Measurements from ENCODE around the gene ZNF143. TPM values are rescaled to one million over a fixed set of nuclear protein-coding genes. Genes with fewer than 3 reads are reported as not detected.

Gene ZNF143
- total and polyA plus RNA-seq, 8 donors, result 17.3 to 29.4 (median 24.7) TPM

GRCh38 chr11:9495803-9496514 lies 35.1 kb downstream of the ZNF143 start:
- intact Hi-C loops (cut with DNase I), result no loop called here
- no peak overlapping the region for H3K4me3 ChIP-seq
- DNase-seq (no peak), ATAC-seq (no peak)
- peaks cover 0 to 96% of the 10 kb centered on the region in 2 donors for H3K36me3 ChIP-seq
- no peak overlapping the region for H3K27ac ChIP-seq
- no peaks in the 10 kb centered on the region for H3K9me3 ChIP-seq
- H3K4me1 ChIP-seq, result no peaks in the 10 kb centered on the region
- no peak for TF ChIP-seq CTCF (IDR thresholded peaks at IDR 0.05)
- H3K27me3 ChIP-seq, result no peaks in the 10 kb centered on the region

DNA sequence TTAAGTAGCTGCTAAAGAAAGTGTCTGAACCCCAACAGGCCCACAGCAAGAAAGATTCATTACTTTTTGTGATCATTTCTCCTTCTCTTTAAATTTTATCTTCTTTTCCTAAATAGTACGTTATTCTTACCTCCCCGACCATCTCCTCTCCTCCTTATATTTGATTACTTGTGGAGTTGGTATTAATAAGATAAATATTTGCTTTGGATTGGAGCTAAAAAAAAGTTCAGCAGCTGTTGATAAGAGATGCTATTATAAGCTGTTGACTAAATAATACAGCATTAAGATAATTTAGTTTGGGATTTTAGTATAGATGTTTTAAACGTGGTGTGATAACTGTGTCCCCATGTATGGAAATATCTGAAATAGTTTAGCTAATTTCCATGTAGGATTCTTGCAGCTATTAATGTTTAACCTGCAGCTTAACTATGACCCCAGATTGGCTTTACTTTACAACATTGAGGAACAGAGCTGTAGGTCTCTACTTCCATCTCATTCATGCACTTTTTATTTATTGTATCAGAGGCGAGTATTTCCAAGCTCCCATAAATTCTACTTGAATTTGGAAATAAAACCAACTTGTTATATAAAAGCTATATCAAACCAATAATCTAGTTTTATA lies 37.8 kb downstream of the ZNF143 start:
- intact Hi-C loops (cut with DNase I), result no loop called here
- H3K36me3 ChIP-seq, result peaks cover 0 to 100% of the 10 kb centered on the region in 2 donors
- H3K9me3 ChIP-seq, result no peaks in the 10 kb centered on the region
- no peaks in the 10 kb centered on the region for H3K4me1 ChIP-seq
- H3K27ac ChIP-seq, result no peak overlapping the region
- DNase-seq (no peak), ATAC-seq (no peak)
- H3K27me3 ChIP-seq, result no peaks in the 10 kb centered on the region
- H3K4me3 ChIP-seq, result no peak overlapping the region
- no peak for TF ChIP-seq CTCF (IDR thresholded peaks at IDR 0.05)

DNA sequence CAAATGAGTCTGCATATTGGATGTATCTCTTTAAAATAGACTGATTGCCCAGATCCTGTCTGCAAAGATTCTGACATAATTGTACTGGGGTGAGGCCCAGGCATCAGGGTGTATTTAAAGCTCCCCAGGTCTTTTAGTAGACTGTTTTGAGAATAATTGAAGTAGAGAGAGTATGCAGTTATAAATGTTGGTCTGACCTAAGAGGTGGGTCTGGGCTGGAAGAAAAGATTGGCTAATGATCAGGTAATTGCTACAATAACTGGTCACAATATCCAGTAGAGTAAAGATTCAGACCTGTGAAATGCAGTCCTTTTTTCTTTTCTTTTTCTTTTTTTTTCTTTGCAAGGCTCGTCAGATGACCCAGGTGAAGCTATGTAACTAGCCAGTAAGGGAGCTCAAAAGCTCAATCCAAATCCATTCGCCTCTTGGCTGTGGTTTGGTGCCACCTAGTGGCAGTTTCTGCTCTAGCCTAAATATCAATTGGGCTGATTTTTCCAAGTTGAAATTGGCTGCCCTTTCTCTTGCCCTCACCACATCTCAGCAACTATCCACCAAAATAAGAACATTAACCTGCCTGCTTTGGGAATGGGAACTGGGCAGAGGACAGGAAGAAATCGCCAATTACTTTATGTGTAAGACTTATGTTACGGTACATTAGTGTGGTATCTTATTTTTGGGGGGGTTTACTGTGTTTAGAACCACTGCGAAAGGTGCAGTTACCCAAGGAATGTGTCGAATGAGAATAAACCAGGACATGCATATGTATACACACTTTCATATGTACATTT lies 45.9 kb downstream of the ZNF143 start:
- ATAC-seq, result peak; percentile 98
- TF ChIP-seq CTCF (IDR thresholded peaks at IDR 0.05), result peak; percentile 74 to 97
- H3K27me3 ChIP-seq, result no peaks in the 10 kb centered on the region
- peak in 3 of 4 donors; percentile 59 to 85 (median 60) for DNase-seq
- H3K9me3 ChIP-seq, result no peaks in the 10 kb centered on the region
- no peak overlapping the region for H3K4me3 ChIP-seq
- H3K4me1 ChIP-seq, result peaks cover 0 to 5% of the 10 kb centered on the region in 2 donors
- peaks cover 0 to 80% of the 10 kb centered on the region in 2 donors for H3K36me3 ChIP-seq
- intact Hi-C loops (cut with DNase I), result loop anchor here in 1 of 2 donors (10.0 kb wide), 1 partner anchor 342 kb away; no protein-coding TSS in a partner anchor
- no peak overlapping the region for H3K27ac ChIP-seq

- intact Hi-C loops (cut with DNase I), result loop anchor here in 1 of 2 donors (10.0 kb wide), 1 partner anchor 342 kb away; no protein-coding TSS in a partner anchor
- H3K36me3 ChIP-seq, result peaks cover 0 to 80% of the 10 kb centered on the region in 2 donors
- H3K4me1 ChIP-seq, result peaks cover 0 to 5% of the 10 kb centered on the region in 2 donors
- no peak for DNase-seq
- H3K27ac ChIP-seq, result no peak overlapping the region
- no peak for ATAC-seq
- no peaks in the 10 kb centered on the region for H3K9me3 ChIP-seq
- H3K4me3 ChIP-seq, result no peak overlapping the region
- no peak for TF ChIP-seq CTCF (IDR thresholded peaks at IDR 0.05)
- no peaks in the 10 kb centered on the region for H3K27me3 ChIP-seq
These were observed 46.4 kb downstream of the ZNF143 start for GRCh38 chr11:9507277-9507580.

GRCh38 chr11:9509041-9509440 lies 48.2 kb downstream of the ZNF143 start:
- H3K4me3 ChIP-seq, result no peak overlapping the region
- TF ChIP-seq CTCF (IDR thresholded peaks at IDR 0.05), result no peak
- H3K4me1 ChIP-seq, result peaks cover 0 to 11% of the 10 kb centered on the region in 2 donors
- ATAC-seq (no peak), DNase-seq (no peak)
- H3K27me3 ChIP-seq, result no peaks in the 10 kb centered on the region
- no peaks in the 10 kb centered on the region for H3K9me3 ChIP-seq
- peaks cover 0 to 81% of the 10 kb centered on the region in 2 donors for H3K36me3 ChIP-seq
- H3K27ac ChIP-seq, result no peak overlapping the region
- intact Hi-C loops (cut with DNase I), result loop anchor here in 1 of 2 donors (10.0 kb wide), 1 partner anchor 344 kb away; no protein-coding TSS in a partner anchor

Measured in left lung (tissue), 10 donors.